Osteocyte (in vitro differentiated cells): ENCODE results near the gene SBF2. TPM values are rescaled to one million over a fixed set of nuclear protein-coding genes. Genes with fewer than 3 reads are reported as not detected.

ENCODE experiments used
- DNase-seq: peaks from one replicate; pipeline ENCODE4 v3.0.0; 2021; ENCODE audit warnings: mixed read lengths; ENCODE audit not compliant: unreplicated experiment; ENCODE audit errors: extremely low spot score
- H3K27ac Mint-ChIP-seq: one replicate; pipeline ENCODE4 v1.8.0; 2021; ENCODE audit warnings: mild to moderate bottlenecking, mixed read lengths; ENCODE audit not compliant: unreplicated experiment
- H3K27me3 Mint-ChIP-seq: one replicate; pipeline ENCODE4 v1.8.0; 2021; ENCODE audit warnings: mixed read lengths; ENCODE audit not compliant: unreplicated experiment
- H3K36me3 Mint-ChIP-seq: one replicate; pipeline ENCODE4 v1.8.0; 2021; ENCODE audit warnings: mixed read lengths; ENCODE audit not compliant: unreplicated experiment
- H3K4me1 Mint-ChIP-seq: one replicate; pipeline ENCODE4 v1.8.0; 2021; ENCODE audit warnings: mixed read lengths; ENCODE audit not compliant: unreplicated experiment
- H3K4me3 Mint-ChIP-seq: one replicate; pipeline ENCODE4 v1.8.0; 2021; ENCODE audit warnings: mild to moderate bottlenecking, moderate library complexity, mixed read lengths; ENCODE audit not compliant: unreplicated experiment
- H3K9me3 Mint-ChIP-seq: one replicate; pipeline ENCODE4 v1.8.0; 2021; ENCODE audit warnings: mixed read lengths; ENCODE audit not compliant: unreplicated experiment
- CTCF ChIP-seq: fragments of 200-600 bp; sonication (generic); IDR thresholded peaks from 2 replicates; pipeline ENCODE4 v1.5.0; 2021; ENCODE audit warnings: antibody characterized with exemption, mild to moderate bottlenecking, moderate library complexity
- total RNA-seq: library from RNA; stranded (reverse); gene quantifications from 2 replicates; pipeline ENCODE4 v1.2.1, GENCODE V29; 2021

SBF2 gene
- total RNA-seq, 1 donor from 2014 or later, result 65.2 TPM

DNA sequence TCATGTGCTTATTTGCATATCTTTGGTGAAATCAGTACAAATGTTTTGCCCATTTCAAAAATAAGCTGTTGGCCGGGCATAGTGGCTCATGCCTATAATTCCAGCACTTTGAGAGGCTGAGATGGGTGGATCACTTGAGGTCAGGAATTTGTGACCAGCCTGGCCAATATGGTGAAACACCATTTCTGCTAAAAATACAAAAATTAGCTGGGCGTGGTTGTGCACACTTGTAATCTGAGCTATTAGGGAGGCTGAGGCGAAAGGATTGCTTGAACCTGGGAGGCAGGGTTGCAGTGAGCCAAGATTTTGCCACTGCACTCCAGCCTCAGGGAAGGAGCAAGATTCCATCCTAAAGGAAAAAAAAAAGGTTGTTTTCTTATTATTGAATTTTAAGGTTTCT lies 494.1 kb downstream of the SBF2 start:
- Mint-ChIP-seq H3K4me1 (peaks cover 54% of the 10 kb centered on the region), H3K27me3 (no peaks in the 10 kb centered on the region), H3K27ac (no peak overlapping the region), H3K9me3 (no peaks in the 10 kb centered on the region), H3K36me3 (peaks cover 12% of the 10 kb centered on the region), H3K4me3 (no peak overlapping the region)
- TF ChIP-seq CTCF, result no peak
- DNase-seq, result no peak

DNA sequence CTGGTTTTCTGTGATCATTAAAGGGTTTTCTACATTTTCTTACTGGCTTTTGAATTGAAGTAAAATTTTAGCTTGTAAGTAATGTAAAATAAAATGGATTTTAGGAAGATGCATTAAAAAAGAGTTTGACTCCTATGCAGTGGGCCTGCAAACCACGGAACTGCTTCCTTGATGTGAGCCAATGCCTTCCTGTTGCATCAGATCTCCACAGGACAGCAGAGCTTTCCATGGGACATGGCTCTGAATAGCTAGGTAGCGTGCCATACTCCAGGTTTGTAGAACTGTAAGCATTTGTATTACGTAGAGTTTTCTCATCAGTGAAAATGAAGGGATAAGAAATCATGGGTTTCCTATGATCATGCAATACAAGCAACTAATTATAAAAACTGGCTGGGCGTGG lies 496.7 kb downstream of the SBF2 start:
- no peak for DNase-seq
- H3K36me3 Mint-ChIP-seq, result peaks cover 8% of the 10 kb centered on the region
- H3K4me1 Mint-ChIP-seq, result peaks cover 35% of the 10 kb centered on the region
- no peak overlapping the region for H3K4me3 Mint-ChIP-seq
- TF ChIP-seq CTCF, result no peak
- no peaks in the 10 kb centered on the region for H3K27me3 Mint-ChIP-seq
- no peak overlapping the region for H3K27ac Mint-ChIP-seq
- no peaks in the 10 kb centered on the region for H3K9me3 Mint-ChIP-seq

DNA sequence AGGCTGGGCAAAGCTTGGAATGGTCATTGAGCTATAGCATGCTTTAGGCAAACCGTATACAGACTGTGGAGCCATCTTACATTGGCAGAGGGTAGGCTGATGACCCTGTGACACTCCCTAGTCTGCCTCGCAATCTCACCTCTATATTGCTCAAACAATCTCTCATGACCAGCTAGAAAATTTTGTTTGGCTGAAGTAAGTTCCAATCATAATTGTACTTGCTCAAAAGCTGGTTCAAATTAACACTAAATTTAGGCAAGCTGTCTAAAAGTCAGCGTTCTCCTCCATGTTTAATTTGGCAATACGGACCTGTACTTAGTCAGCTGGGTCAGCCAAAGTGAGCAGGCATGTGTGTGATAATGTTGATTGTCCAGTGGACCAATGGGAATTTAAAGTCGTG lies 497.2 kb downstream of the SBF2 start:
- H3K4me3 Mint-ChIP-seq, result no peak overlapping the region

DNA sequence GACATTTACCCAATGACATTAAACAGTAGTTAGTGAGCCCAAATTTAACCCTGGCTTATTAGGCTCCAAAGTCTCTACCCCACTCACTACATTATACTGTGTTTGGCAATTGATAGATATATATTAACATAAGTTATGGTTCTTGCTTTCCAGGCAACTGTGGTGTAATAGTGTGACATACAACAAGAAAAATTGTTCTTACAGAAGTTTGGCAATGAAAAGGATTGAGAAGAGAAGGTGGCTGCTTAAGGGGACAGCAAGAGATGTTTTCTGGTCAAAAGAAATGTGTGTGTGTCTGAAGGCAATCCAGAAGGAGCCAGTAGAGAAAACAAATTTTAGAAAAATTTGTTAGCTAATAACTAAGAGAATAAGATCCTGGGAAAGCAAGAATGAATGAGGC lies 497.8 kb downstream of the SBF2 start:
- peaks cover 25% of the 10 kb centered on the region for H3K4me1 Mint-ChIP-seq
- TF ChIP-seq CTCF, result no peak
- peaks cover 13% of the 10 kb centered on the region for H3K36me3 Mint-ChIP-seq
- DNase-seq, result no peak
- H3K27me3 Mint-ChIP-seq, result no peaks in the 10 kb centered on the region
- H3K4me3 Mint-ChIP-seq, result no peak overlapping the region
- H3K27ac Mint-ChIP-seq, result no peak overlapping the region
- H3K9me3 Mint-ChIP-seq, result no peaks in the 10 kb centered on the region

More for the DNA sequence above, 497.2 kb downstream of the SBF2 start:
- H3K27me3 Mint-ChIP-seq, result no peaks in the 10 kb centered on the region
- no peaks in the 10 kb centered on the region for H3K9me3 Mint-ChIP-seq
- no peak for TF ChIP-seq CTCF
- no peak for DNase-seq
- H3K4me1 Mint-ChIP-seq, result peaks cover 31% of the 10 kb centered on the region
- H3K36me3 Mint-ChIP-seq, result peaks cover 8% of the 10 kb centered on the region
- no peak overlapping the region for H3K27ac Mint-ChIP-seq

GRCh38 chr11:9790703-9791102 lies 503.3 kb downstream of the SBF2 start:
- no peak for TF ChIP-seq CTCF
- no peak overlapping the region for H3K27ac Mint-ChIP-seq
- H3K27me3 Mint-ChIP-seq, result no peaks in the 10 kb centered on the region
- DNase-seq, result no peak
- no peak overlapping the region for H3K4me3 Mint-ChIP-seq
- peaks cover 19% of the 10 kb centered on the region for H3K4me1 Mint-ChIP-seq
- no peaks in the 10 kb centered on the region for H3K9me3 Mint-ChIP-seq
- peaks cover 39% of the 10 kb centered on the region for H3K36me3 Mint-ChIP-seq
